HL-60 (cell line): Measurements from ENCODE around the gene GPR149.

Experiments used
- DNase-seq, 2 experiments: peaks; one replicate each; pipeline ENCODE4 v3.0.0-alpha.2; 2010 to 2020; ENCODE audit warnings: low read depth in 1 of 2, low spot score in 1 of 2
- H3K27ac ChIP-seq: fragments of 250-450 bp; sonication (Bioruptor Pico); replicated peaks from 2 replicates; pipeline ENCODE4 v1.5.1; 2020; ENCODE audit warnings: mild to moderate bottlenecking, moderate library complexity
- H3K27me3 ChIP-seq: fragments of 250-450 bp; sonication (Bioruptor Pico); 2 replicates; pipeline ENCODE4 v1.5.1; 2021; ENCODE audit warnings: mild to moderate bottlenecking, moderate library complexity; ENCODE audit not compliant: insufficient read depth, poor library complexity, severe bottlenecking
- H3K4me3 ChIP-seq: replicated peaks from 2 replicates; pipeline ENCODE4 v1.5.1; 2011; ENCODE audit warnings: mild to moderate bottlenecking, control low read depth, low read length; ENCODE audit not compliant: insufficient read depth
- GABPA ChIP-seq: IDR thresholded peaks from 2 replicates; pipeline ENCODE4 v1.6.1; 2012; ENCODE audit warnings: low read depth
- POLR2AphosphoS5 ChIP-seq: IDR thresholded peaks from 2 replicates; pipeline ENCODE4 v1.6.1; 2012; ENCODE audit warnings: low read depth
- SPI1 ChIP-seq: IDR thresholded peaks from 2 replicates; pipeline ENCODE4 v1.6.1; 2012; ENCODE audit warnings: low read depth, mild to moderate bottlenecking, borderline replicate concordance
- TF ChIP-seq, protein P1 (sequence below): IDR thresholded peaks from one replicate; pipeline ENCODE4 v1.5.1; 2011; ENCODE audit warnings: low read length, control low read depth, inconsistent platforms; ENCODE audit not compliant: insufficient read depth
- TF ChIP-seq, protein P2 (sequence below): IDR thresholded peaks from 2 replicates; pipeline ENCODE4 v1.6.1; 2012; ENCODE audit warnings: low read depth; ENCODE audit not compliant: insufficient replicate concordance

The GPR149 gene

DNA sequence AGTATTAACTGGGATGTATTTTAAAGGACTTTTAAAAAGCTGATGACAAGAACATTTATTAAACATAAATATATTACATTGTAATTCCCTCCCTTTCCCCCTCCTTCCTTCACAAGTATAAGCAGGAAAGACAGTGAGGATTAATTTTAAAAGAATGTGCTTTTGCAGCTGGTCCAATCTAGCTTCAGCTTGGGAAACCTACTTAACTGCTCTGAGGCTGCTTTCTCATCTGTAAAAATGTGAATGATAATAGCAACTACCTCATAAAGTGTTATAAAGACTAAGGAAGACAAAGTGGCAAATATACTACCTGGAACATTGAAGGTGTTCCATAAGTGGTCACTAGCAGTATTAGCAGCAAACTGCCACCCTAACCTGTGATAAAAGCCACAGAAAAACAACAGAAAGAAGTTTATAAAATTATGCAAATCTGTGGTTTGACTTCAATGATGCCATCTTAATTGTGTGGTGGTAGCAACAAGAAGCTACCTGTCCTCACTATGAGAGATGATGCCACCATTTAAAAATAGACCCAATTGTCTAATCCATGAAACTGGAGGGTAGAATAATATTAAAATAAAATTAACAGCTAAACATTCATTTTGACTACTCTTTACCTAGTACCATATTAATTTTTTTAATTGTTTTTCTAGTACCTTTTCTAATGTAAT lies 125.7 kb downstream of the GPR149 start:
- Histone ChIP-seq H3K27me3 (no peaks in the 10 kb centered on the region), H3K4me3 (no peak overlapping the region), H3K27ac (no peak overlapping the region)
- TF ChIP-seq, protein P1, sequence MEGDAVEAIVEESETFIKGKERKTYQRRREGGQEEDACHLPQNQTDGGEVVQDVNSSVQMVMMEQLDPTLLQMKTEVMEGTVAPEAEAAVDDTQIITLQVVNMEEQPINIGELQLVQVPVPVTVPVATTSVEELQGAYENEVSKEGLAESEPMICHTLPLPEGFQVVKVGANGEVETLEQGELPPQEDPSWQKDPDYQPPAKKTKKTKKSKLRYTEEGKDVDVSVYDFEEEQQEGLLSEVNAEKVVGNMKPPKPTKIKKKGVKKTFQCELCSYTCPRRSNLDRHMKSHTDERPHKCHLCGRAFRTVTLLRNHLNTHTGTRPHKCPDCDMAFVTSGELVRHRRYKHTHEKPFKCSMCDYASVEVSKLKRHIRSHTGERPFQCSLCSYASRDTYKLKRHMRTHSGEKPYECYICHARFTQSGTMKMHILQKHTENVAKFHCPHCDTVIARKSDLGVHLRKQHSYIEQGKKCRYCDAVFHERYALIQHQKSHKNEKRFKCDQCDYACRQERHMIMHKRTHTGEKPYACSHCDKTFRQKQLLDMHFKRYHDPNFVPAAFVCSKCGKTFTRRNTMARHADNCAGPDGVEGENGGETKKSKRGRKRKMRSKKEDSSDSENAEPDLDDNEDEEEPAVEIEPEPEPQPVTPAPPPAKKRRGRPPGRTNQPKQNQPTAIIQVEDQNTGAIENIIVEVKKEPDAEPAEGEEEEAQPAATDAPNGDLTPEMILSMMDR: no peak
- TF ChIP-seq SPI1 (no peak), POLR2AphosphoS5 (no peak), GABPA (no peak)
- TF ChIP-seq, protein P2, sequence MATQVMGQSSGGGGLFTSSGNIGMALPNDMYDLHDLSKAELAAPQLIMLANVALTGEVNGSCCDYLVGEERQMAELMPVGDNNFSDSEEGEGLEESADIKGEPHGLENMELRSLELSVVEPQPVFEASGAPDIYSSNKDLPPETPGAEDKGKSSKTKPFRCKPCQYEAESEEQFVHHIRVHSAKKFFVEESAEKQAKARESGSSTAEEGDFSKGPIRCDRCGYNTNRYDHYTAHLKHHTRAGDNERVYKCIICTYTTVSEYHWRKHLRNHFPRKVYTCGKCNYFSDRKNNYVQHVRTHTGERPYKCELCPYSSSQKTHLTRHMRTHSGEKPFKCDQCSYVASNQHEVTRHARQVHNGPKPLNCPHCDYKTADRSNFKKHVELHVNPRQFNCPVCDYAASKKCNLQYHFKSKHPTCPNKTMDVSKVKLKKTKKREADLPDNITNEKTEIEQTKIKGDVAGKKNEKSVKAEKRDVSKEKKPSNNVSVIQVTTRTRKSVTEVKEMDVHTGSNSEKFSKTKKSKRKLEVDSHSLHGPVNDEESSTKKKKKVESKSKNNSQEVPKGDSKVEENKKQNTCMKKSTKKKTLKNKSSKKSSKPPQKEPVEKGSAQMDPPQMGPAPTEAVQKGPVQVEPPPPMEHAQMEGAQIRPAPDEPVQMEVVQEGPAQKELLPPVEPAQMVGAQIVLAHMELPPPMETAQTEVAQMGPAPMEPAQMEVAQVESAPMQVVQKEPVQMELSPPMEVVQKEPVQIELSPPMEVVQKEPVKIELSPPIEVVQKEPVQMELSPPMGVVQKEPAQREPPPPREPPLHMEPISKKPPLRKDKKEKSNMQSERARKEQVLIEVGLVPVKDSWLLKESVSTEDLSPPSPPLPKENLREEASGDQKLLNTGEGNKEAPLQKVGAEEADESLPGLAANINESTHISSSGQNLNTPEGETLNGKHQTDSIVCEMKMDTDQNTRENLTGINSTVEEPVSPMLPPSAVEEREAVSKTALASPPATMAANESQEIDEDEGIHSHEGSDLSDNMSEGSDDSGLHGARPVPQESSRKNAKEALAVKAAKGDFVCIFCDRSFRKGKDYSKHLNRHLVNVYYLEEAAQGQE: no peak
- no peak for DNase-seq

DNA sequence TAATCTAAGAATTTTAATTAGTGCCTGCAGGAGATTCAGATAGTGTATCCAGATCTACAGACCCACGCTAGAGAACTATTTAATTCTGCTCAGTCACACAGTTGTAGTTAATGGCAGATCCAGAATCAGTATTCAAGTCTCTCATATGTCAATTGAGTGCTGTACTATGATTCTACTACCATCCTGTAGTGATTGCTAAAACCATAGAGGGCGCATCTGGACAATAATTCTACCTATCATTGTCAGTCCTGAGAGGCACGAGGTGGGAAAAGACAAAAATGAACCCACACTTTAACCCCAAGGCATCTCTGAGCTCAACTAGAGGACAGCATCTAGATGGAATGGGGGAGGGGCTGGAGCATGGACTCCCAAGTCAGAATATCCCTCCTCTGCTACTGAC lies 128.4 kb downstream of the GPR149 start:
- DNase-seq: no peak
- H3K4me3 ChIP-seq: no peak overlapping the region
- no peak overlapping the region for H3K27ac ChIP-seq
- TF ChIP-seq GABPA: no peak
- TF ChIP-seq SPI1: no peak
- H3K27me3 ChIP-seq: no peaks in the 10 kb centered on the region

DNA sequence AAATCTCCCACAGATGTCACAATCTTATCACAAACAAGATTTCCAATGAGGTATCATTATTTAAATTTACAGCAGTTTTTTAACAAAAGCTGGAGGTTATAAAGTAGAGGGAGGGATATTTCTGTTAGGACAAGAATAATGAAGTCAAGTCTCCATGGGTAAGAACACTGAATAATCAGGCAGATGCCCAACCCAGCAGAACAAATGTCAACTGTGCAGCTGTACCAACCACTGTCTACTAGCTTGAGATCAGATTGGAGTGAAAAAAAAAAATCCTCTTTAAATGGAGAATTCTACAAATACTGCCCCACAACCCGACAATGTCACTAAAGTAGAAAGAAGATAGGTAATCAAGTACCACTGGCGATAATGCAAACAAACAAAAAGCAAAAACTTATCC lies 136.0 kb downstream of the GPR149 start:
- DNase-seq: no peak
- TF ChIP-seq, protein P1: no peak
- TF ChIP-seq GABPA: no peak
- no peak overlapping the region for H3K27ac ChIP-seq
- no peaks in the 10 kb centered on the region for H3K27me3 ChIP-seq
- no peak overlapping the region for H3K4me3 ChIP-seq

DNA sequence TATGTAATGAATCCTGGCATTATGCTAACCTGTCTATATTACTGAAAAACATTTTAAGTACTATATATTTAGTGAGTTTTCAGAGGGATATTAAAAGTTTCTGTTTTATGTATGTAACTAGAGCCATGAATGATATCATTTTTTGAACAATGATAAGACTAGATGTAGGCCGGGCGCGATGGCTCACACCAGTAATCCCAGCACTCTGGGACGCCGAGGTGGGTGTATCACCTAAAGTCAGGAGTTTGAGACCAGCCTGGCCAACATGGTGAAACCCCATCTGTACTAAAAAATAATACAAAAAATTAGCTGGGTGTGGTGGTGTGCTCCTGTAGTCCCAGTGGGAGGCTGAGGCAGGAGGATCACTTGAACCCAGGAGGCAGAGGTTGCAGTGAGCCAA lies 139.8 kb downstream of the GPR149 start:
- no peaks in the 10 kb centered on the region for H3K27me3 ChIP-seq

More for the DNA sequence above, 139.8 kb downstream of the GPR149 start:
- DNase-seq: no peak
- Histone ChIP-seq H3K4me3 (no peak overlapping the region), H3K27ac (no peak overlapping the region)
- TF ChIP-seq POLR2AphosphoS5 (no peak), GABPA (no peak), SPI1 (no peak)
- TF ChIP-seq, protein P2: no peak
- TF ChIP-seq, protein P1: no peak
